HUDEP-2 (cell line): ENCODE measurements around the gene STARD5.
A peak's percentile ranks its signal among the peaks of the same experiment; 100 is the strongest.
"Not testable (repeated sequence)": the region's sequence is repeated elsewhere in the genome, so short reads cannot be mapped to it uniquely, and the experiment has no call there.

Source experiments
- DNase-seq, 76 experiments: peaks; one replicate each; lab custom pipeline; 2025; ENCODE audit not compliant: unreplicated experiment in 76 of 76; lab: John Stamatoyannopoulos, UW

STARD5 gene

DNA sequence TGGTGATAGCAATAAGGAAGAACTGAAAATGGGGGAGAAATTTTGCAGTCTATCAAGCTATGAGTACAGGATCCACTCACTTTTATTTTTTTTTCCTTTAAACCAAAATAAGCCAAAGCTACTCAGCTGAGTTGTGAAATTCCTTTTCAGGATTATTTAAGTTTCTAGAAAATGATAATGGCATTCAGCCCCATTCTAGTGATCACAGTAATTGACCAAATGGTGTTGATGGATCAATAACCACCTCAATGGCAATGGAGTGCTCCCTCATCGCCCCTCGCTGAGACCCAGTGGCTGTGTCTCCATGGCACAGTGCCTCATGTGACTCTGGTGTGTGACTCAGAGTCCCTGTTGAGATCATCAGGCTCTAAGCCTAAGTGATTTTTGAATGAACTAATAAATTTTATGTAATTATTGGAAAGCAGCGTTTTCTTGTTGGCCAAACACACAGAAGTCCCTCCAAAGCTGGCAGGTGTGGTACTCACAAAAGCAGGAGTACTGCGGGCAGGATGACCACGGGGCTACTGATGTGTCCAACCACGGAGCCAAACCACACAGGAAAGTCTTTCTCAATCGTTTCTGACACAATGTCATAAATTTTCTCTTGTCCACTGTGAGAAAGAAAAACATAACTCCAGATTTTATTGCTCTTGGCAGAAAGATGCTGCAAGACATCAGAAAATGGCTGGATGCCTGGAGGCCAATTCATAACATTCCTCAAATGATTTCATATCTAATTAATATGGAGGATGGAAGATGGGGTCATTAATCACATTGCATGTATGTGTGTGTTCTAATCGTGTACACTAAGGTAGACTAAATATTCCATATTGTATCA, 14.4 kb upstream of the STARD5 start:
- no peak for DNase-seq

- no peak for DNase-seq
Measured at GRCh38 chr15:81337713-81338157, 13.8 kb upstream of the STARD5 start.

DNA sequence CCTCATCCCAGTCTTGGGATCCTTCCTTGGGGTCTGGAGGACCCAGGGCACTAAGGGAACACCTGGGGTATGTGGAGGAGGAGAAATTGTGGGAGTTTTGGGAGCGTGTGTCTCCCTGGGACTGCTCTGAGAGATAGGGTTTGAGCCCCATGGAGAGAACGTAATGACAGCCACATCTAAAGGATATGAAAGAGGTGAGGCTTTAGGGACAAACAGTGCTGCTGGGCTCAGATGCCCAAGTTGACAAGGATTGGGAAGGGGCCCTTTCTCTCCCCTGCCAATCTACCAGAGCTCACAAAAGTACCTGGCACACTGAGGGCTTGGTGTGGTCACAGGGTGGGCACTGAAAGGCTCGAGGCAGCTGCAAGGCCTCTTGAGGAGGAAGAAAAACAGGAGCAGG, 13.3 kb upstream of the STARD5 start:
- no peak for DNase-seq

DNA sequence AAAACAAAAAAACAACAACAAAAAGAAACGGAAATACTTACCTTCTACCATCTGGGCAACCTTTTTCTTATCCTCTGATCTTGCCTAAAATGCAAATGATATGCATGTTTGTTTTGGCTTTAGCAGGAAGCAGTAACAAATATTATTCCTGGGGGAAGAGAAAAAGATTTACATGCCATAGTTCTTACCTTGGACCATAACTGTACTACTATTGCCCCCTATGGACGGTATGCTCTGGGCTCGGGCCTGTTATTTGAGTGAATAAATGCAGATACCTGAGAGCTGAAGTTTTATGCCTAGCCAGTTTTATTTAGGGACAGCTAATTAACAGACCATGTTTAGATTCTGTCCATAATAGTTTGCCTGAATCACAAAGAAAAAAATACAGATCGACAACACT, 12.6 kb upstream of the STARD5 start:
- DNase-seq: peak in 10 of 76 experiments; percentile 1 to 20 (median 6)

- no peak for DNase-seq
Measured at GRCh38 chr15:81335631-81336030, 11.7 kb upstream of the STARD5 start.

GRCh38 chr15:81334768-81335435, 11.0 kb upstream of the STARD5 start:
- DNase-seq: no peak

DNA sequence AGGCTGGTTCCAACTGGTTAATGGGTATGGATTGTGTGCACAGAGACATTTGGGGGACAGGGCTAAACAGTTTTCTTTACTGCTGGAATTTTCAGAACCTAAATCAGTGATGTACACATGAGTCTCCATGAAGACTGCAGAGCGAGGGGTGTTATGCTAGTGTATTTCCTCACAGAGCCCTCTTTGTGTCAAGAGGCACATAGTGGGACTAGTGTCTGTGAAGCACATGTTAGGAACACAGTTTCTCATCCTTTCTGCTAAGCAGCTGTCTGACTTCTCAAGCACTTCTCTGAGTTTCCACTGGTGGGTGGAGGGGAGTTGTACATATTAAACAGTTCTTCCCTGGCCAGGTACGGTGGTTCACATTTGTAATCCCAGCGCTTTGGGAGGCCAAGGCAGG, 9.4 kb upstream of the STARD5 start:
- DNase-seq: no peak

GRCh38 chr15:81332326-81332725, 8.4 kb upstream of the STARD5 start:
- no peak for DNase-seq

- no peak for DNase-seq
Measured at GRCh38 chr15:81331600-81331999, 7.7 kb upstream of the STARD5 start.

DNA sequence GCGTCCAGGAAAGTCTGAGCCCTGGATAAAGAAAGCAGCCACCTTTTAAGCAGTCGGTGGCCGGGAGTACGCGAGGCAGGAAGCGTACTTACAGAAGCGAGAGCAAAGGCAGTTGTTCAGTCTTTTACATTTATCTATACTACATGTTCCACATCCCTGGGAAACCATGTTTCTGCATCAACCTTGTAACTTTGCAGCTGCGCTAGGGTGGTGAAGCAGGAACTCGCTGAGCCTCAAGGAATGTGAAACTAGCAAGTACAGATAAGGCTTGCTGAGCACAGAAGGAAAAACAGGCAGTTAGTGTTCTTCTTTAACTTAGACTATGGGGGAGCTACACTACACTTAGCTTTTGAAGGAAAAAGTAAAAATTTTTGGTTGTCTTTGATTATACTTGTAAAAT, 7.2 kb upstream of the STARD5 start:
- not testable (repeated sequence) for DNase-seq

DNA sequence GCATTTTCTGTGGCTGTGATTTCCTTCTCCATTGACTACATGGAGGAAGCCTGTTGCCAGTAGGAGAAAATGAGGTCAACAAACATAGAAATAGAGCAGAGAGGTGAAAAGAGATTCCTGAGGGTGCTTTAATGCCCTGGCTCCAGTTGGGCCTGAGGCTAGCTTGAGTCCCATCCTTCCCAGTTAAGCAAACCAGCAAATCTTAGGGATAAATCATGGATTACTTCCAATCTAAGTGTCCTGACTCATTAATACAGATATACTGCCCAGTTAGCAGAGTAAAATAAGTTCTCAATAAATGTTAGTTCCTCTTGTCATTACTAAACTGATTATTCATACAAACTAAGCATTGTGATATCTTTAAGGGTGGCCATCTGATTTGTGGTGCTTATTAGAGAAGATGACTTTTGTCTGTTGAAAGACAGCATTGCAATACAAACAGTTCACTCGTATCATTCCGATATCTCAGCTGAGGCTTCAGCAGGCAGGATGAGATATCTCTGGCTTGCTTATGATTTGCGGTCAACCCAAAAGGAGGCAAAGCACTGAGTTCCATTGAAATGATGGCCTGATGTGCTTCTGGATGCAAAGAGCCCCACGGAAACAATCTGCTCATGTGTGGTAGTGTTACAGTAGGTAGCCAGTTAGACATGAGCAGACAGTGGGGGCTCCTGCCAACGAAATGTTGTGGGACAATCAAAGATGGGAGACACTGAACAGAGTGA, 6.6 kb upstream of the STARD5 start:
- no peak for DNase-seq

DNA sequence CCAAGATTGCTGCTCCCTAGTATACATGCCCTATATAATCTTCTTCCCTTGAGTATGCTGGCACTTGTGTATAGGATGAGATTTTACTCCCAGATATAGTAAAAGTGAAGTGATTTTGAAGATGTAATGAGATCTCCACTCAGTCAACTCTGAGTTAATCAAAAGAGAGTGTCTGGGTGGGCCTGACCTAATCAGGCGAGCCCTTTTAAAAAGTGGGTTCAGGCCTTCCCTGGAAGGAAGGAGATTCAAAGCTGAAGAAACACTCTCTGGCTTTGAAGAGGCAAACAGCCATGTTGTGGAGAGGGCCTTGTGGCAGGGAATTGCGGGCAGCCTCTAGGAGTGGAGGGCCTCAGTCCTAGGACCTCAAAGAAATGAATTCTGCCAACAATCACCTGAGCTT, 5.5 kb upstream of the STARD5 start:
- no peak for DNase-seq

- no peak for DNase-seq
Measured at GRCh38 chr15:81327516-81327915, 3.6 kb upstream of the STARD5 start.

DNA sequence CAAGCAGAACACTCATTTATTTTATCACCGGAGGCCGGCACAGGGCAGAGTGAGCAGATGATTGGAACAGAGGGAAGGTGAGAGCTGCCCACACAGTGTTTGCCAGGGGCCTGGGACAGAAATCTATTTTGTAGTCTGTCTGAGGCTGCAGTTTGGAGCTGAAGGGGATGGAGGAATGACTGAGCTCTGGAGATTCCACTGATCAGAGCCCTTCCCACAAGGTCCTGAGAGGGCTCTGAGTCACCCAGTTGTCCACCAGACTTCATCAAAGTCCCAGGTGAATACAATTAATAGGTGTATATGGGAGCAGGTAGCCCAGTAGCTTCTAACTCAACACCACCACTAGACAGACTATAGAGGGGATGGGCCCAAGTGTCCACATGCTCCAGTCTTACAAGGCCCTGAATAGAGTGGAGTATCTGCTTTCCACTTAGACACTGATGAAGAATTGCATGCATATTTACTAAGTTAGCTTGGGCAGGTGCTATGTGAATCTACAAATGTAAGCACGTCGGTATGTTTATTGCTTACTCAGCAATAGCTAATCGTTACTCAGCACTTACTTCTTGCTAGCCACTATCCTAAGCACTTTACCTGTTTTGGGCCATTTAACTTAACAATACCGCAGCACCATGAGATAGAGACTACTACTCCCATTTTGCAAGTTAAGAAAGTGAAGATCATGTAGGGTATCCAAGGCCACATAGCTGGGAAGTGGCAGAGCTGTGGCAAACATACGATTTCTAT, 2.7 kb upstream of the STARD5 start:
- no peak for DNase-seq

- peak in 2 of 76 experiments; percentile 17 to 27 for DNase-seq
Measured at GRCh38 chr15:81323559-81323943, 390 bp downstream of the STARD5 start.

GRCh38 chr15:81322676-81323253, 1.2 kb downstream of the STARD5 start:
- DNase-seq: peak in 31 of 76 experiments; percentile 3 to 63 (median 25)

GRCh38 chr15:81321667-81322066, 2.3 kb downstream of the STARD5 start:
- DNase-seq: no peak

- no peak for DNase-seq
Measured at GRCh38 chr15:81317642-81318017, 6.3 kb downstream of the STARD5 start.

DNA sequence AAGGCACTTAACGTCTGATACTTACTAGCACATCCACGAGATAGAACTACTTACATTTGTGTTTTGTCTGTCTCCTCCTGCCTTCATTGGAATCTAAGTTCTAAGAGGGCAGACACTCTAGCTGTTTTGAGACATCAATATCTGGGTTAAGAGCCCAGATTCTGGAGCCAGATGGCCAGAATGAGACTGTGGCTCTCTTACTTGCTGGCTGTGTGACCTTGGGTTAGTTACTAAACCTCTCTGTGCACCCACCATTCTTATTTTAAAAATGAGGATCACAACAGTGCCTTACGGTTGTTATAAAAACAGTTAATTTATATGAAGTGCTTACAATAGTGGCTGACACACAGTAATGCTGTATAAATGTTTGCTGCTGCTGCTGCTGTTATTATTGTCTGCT, 7.7 kb downstream of the STARD5 start:
- no peak for DNase-seq

- DNase-seq: no peak
Measured at GRCh38 chr15:81315452-81316175, 8.3 kb downstream of the STARD5 start.
